Peyer's patch (tissue), 4 donors: Measurements from ENCODE around the gene SH3BGRL. TPM values are rescaled to one million over a fixed set of nuclear protein-coding genes. Genes with fewer than 3 reads are reported as not detected.

Experiments
- DNase-seq, 3 donors: peaks; one replicate each; pipeline ENCODE4 v3.0.0-alpha.2; 2017 to 2019
- H3K27ac ChIP-seq, 4 donors: fragments of 200-600 bp; sonication (generic); one replicate each; pipeline ENCODE4 v1.5.1; 2016 to 2019
- H3K27me3 ChIP-seq, 2 donors: fragments of 200-600 bp; sonication (generic); one replicate each; pipeline ENCODE4 v1.5.1; 2019
- H3K36me3 ChIP-seq, 3 donors: fragments of 200-600 bp; sonication (generic); one replicate each; pipeline ENCODE4 v1.5.1; 2016 to 2019
- H3K4me1 ChIP-seq, 4 donors: fragments of 200-600 bp; sonication (generic); one replicate each; pipeline ENCODE4 v1.5.1; 2016 to 2019
- H3K4me3 ChIP-seq, 4 donors: fragments of 200-600 bp; sonication (generic); 1 replicate in 3 of 4; 2 replicates in 1 of 4; pipeline ENCODE4 v1.5.1; 2016 to 2019; ENCODE audit warnings: mild to moderate bottlenecking in 1 of 4
- H3K9me3 ChIP-seq, 4 donors: fragments of 200-600 bp; sonication (generic); one replicate each; pipeline ENCODE4 v1.5.1; 2016 to 2019; ENCODE audit warnings: mild to moderate bottlenecking in 1 of 4
- POLR2A ChIP-seq, 2 donors: fragments of 450-650 bp; IDR thresholded peaks; one replicate each; pipeline ENCODE4 v1.5.1; 2017; ENCODE audit warnings: antibody characterized with exemption in 2 of 2, mild to moderate bottlenecking in 2 of 2, moderate library complexity in 2 of 2
- total RNA-seq, 4 donors: library from RNA; depleted of rRNA; stranded (reverse); fragments of >200 nt; gene quantifications; one replicate each; pipeline ENCODE4 v1.1.0, GENCODE V29; 2016
- TF ChIP-seq, protein P1 (sequence below), 6 experiments: fragments of 450-650 bp in 4 of 6; fragments of 200-600 bp in 2 of 6; sonication (generic) in 1 of 6; IDR thresholded peaks; one replicate each; pipeline ENCODE4 v1.5.1; 2017 to 2019; ENCODE audit warnings: antibody characterized with exemption in 6 of 6, mild to moderate bottlenecking in 3 of 6, moderate library complexity in 1 of 6

Gene SH3BGRL
- total RNA-seq, 4 donors from 2014 or later, result 44.9 to 139 (median 69.2) TPM

DNA sequence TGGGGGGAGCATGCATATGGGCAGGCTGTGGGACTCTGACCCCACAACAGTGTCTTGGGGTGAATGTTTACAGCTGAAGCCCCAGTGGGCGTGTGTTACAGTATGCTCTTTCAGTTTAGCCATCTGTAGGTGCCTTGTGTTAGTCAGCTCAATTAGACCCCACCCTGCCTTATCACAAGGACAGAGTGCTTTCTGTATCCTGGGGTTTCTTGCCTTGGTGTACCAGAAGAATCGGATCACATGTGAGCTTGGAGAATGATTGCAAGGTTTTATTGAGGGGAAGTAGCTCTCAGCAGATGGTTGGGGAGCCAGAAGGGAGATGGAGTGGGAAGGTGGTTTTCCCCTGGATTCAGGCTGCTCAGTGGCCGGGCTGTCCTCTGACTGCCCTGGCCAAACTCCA is 27.3 kb downstream of the SH3BGRL start:
- DNase-seq, result peak in 2 of 3 donors; percentile 44 to 53
- Histone ChIP-seq H3K27me3 (no peaks in the 10 kb centered on the region), H3K9me3 (no peaks in the 10 kb centered on the region), H3K4me1 (no peaks in the 10 kb centered on the region), H3K4me3 (no peak overlapping the region), H3K36me3 (no peaks in the 10 kb centered on the region), H3K27ac (peak overlapping the region in 1 of 4 donors; percentile 36)
- TF ChIP-seq POLR2A (IDR thresholded peaks at IDR 0.05), result no peak
- TF ChIP-seq, protein P1, sequence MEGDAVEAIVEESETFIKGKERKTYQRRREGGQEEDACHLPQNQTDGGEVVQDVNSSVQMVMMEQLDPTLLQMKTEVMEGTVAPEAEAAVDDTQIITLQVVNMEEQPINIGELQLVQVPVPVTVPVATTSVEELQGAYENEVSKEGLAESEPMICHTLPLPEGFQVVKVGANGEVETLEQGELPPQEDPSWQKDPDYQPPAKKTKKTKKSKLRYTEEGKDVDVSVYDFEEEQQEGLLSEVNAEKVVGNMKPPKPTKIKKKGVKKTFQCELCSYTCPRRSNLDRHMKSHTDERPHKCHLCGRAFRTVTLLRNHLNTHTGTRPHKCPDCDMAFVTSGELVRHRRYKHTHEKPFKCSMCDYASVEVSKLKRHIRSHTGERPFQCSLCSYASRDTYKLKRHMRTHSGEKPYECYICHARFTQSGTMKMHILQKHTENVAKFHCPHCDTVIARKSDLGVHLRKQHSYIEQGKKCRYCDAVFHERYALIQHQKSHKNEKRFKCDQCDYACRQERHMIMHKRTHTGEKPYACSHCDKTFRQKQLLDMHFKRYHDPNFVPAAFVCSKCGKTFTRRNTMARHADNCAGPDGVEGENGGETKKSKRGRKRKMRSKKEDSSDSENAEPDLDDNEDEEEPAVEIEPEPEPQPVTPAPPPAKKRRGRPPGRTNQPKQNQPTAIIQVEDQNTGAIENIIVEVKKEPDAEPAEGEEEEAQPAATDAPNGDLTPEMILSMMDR (IDR thresholded peaks at IDR 0.05), result no peak

- Histone ChIP-seq H3K27me3 (no peaks in the 10 kb centered on the region), H3K4me1 (no peaks in the 10 kb centered on the region), H3K9me3 (no peaks in the 10 kb centered on the region), H3K36me3 (no peaks in the 10 kb centered on the region), H3K4me3 (no peak overlapping the region), H3K27ac (peak overlapping the region in 1 of 4 donors; percentile 36)
- TF ChIP-seq, protein P1 (IDR thresholded peaks at IDR 0.05), result no peak
- TF ChIP-seq POLR2A (IDR thresholded peaks at IDR 0.05), result no peak
- DNase-seq, result no peak
Measured at GRCh38 chrX:81229901-81230300, 28.0 kb downstream of the SH3BGRL start.

GRCh38 chrX:81231476-81231875 is 29.6 kb downstream of the SH3BGRL start:
- Histone ChIP-seq H3K27me3 (no peaks in the 10 kb centered on the region), H3K27ac (no peak overlapping the region), H3K36me3 (no peaks in the 10 kb centered on the region), H3K4me3 (no peak overlapping the region), H3K9me3 (no peaks in the 10 kb centered on the region), H3K4me1 (no peaks in the 10 kb centered on the region)
- TF ChIP-seq, protein P1 (IDR thresholded peaks at IDR 0.05), result no peak
- TF ChIP-seq POLR2A (IDR thresholded peaks at IDR 0.05), result no peak
- no peak for DNase-seq

DNA sequence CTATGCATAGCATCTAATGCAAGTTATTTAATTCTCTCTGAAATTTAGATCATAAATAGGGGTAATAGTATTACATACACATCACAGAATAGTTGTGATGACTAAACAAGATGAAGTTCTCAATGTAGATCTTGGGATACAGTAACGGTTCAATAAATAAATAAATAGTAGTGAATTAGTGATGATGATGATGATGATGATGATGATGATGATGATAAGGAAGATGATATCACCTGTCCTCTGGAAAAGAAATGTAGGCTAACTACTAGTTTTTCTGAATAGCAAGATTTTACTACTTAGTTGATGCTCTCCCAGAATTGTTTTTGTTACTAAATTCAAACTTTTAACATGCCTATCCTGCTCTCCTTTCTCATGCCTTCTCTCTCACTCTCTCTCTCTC is 30.3 kb downstream of the SH3BGRL start:
- Histone ChIP-seq H3K4me3 (no peak overlapping the region), H3K36me3 (no peaks in the 10 kb centered on the region), H3K27me3 (no peaks in the 10 kb centered on the region), H3K4me1 (no peaks in the 10 kb centered on the region), H3K9me3 (no peaks in the 10 kb centered on the region), H3K27ac (no peak overlapping the region)
- DNase-seq, result no peak
- TF ChIP-seq, protein P1 (IDR thresholded peaks at IDR 0.05), result no peak
- no peak for TF ChIP-seq POLR2A (IDR thresholded peaks at IDR 0.05)

DNA sequence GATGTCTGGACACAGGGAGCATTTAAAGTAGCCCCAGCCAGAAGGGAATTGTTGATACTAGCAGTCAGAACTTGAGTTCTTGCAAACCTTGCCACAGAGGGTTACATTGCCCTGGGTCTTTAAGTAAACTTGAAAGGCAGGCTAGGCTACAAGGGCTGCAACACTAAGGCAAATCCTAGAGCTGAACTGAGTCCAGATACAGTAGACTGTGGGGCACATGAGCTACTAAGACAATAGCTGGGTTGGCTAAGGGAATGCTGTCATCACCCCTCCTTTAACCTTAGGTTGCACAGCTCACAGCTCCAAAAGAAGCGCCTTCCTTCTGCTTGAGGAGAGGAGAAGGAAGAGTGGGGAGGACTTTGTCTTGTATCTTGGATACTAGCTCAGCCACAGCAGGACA is 35.6 kb downstream of the SH3BGRL start:
- Histone ChIP-seq H3K27me3 (no peaks in the 10 kb centered on the region), H3K9me3 (peaks cover 0 to 7% (median 0%) of the 10 kb centered on the region in 4 donors), H3K4me3 (no peak overlapping the region), H3K36me3 (no peaks in the 10 kb centered on the region), H3K27ac (no peak overlapping the region), H3K4me1 (no peaks in the 10 kb centered on the region)
- DNase-seq, result no peak
- TF ChIP-seq, protein P1 (IDR thresholded peaks at IDR 0.05), result no peak
- no peak for TF ChIP-seq POLR2A (IDR thresholded peaks at IDR 0.05)

DNA sequence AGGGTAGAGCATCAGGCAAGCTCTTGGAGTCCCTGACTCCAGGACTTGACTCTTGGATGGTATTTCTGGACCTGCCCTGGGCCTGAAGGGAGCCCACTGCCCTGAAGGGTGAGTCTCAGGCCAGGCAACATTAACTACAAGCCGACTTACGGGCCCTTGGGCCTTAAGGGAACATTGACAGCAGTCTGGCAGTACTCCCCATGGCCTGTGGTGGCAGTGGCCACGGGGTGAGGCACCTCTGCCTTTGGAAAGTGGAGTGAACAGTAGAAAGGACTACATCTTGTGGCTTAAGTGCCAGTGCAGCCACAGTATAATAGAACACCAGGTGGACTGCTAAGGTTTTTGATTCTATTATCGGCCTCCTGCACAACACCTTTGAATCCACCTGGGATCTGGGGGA is 36.3 kb downstream of the SH3BGRL start:
- no peaks in the 10 kb centered on the region for H3K27me3 ChIP-seq
- H3K27ac ChIP-seq, result no peak overlapping the region
- no peaks in the 10 kb centered on the region for H3K36me3 ChIP-seq
- H3K4me3 ChIP-seq, result no peak overlapping the region
- no peak for DNase-seq
- TF ChIP-seq, protein P1 (IDR thresholded peaks at IDR 0.05), result no peak
- no peak for TF ChIP-seq POLR2A (IDR thresholded peaks at IDR 0.05)
- no peaks in the 10 kb centered on the region for H3K4me1 ChIP-seq
- H3K9me3 ChIP-seq, result peaks cover 0 to 7% (median 0%) of the 10 kb centered on the region in 4 donors
